Rectal smooth muscle tissue (tissue), 1 donor: ENCODE results near the gene PERM1.

Experiments
- H3K27ac ChIP-seq: one replicate; pipeline ENCODE4 v1.7.0; 2013; ENCODE audit warnings: low read depth, low read length, inconsistent platforms
- H3K27me3 ChIP-seq: one replicate; pipeline ENCODE4 v1.7.0; 2013; ENCODE audit warnings: low read length; ENCODE audit not compliant: control insufficient read depth, insufficient read depth
- H3K36me3 ChIP-seq: one replicate; pipeline ENCODE4 v1.7.0; 2013; ENCODE audit warnings: low read length; ENCODE audit not compliant: control insufficient read depth, insufficient read depth
- H3K4me1 ChIP-seq: one replicate; pipeline ENCODE4 v1.7.0; 2013; ENCODE audit warnings: low read length; ENCODE audit not compliant: control insufficient read depth, insufficient read depth
- H3K4me3 ChIP-seq: one replicate; pipeline ENCODE4 v1.7.0; 2013; ENCODE audit warnings: low read length
- H3K9ac ChIP-seq: one replicate; pipeline ENCODE4 v1.7.0; 2013; ENCODE audit warnings: low read length

PERM1 gene

GRCh38 chr1:938711-939489 lies 43.0 kb downstream of the PERM1 start:
- Histone ChIP-seq H3K4me1 (peaks cover 7% of the 10 kb centered on the region), H3K27ac (no peak overlapping the region), H3K36me3 (no peaks in the 10 kb centered on the region), H3K27me3 (peaks cover 41% of the 10 kb centered on the region), H3K9ac (no peak overlapping the region), H3K4me3 (no peak overlapping the region)

DNA sequence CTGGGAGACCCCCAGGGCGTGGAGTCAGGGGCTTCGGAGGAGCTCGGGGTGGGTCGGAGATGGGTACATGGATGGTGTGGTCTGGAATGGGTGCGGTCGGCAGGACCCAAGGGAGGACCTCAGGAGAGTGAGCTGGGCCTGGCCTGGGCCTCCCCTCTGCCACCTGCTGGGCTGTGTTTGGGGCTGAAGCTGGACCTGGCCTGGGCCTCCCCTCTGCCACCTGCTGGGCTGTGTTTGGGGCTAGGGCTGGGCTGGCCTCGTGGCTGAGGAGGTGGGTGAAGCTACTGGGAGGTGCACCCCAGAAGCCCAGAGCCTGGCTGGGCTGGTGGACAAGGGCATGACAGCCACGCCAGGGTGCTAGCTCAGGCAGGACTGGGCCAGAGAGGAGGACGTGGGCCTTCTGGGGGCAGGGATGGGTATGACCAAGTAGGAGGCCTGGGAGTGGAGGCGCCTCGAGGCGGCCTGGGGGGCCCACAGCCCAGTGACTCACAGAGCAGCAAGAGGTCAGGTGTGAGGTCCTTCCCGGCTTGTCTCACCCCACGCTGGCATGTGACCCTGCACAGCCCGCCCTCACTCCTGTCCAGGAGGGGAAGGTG lies 43.7 kb downstream of the PERM1 start:
- H3K27me3 ChIP-seq: peaks cover 43% of the 10 kb centered on the region
- H3K4me1 ChIP-seq: peaks cover 7% of the 10 kb centered on the region

GRCh38 chr1:937521-937920 lies 44.4 kb downstream of the PERM1 start:
- Histone ChIP-seq H3K27me3 (peaks cover 44% of the 10 kb centered on the region), H3K4me1 (peaks cover 7% of the 10 kb centered on the region), H3K27ac (no peak overlapping the region), H3K9ac (no peak overlapping the region), H3K36me3 (no peaks in the 10 kb centered on the region), H3K4me3 (no peak overlapping the region)

More for the DNA sequence above, 43.7 kb downstream of the PERM1 start:
- no peak overlapping the region for H3K9ac ChIP-seq
- no peak overlapping the region for H3K4me3 ChIP-seq
- H3K36me3 ChIP-seq: no peaks in the 10 kb centered on the region
- no peak overlapping the region for H3K27ac ChIP-seq

GRCh38 chr1:936348-937264 lies 45.3 kb downstream of the PERM1 start:
- Histone ChIP-seq H3K27ac (no peak overlapping the region), H3K36me3 (no peaks in the 10 kb centered on the region), H3K9ac (no peak overlapping the region), H3K27me3 (peaks cover 50% of the 10 kb centered on the region), H3K4me1 (peaks cover 7% of the 10 kb centered on the region), H3K4me3 (no peak overlapping the region)

DNA sequence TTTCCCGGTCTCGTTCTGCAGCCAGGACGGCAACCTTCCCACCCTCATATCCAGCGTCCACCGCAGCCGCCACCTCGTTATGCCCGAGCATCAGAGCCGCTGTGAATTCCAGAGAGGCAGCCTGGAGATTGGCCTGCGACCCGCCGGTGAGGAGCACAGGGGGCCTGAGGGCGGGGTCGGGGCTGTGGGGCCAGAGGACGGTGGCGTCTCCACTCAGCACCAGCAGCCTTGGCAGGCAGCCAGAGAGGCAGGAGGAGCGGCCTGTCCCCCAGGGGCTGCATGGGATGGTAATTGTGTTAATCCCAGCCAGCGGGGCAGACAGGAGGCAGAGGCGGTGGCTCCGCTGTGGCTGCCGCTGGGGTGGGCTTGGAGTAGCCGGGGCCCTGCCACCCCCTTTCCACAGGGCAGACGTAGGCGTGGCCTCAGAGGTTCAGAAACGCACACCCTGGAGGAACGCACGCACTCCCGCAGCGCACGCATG lies 46.1 kb downstream of the PERM1 start:
- no peak overlapping the region for H3K4me3 ChIP-seq

GRCh38 chr1:934991-935750 lies 46.7 kb downstream of the PERM1 start:
- Histone ChIP-seq H3K4me1 (peaks cover 2% of the 10 kb centered on the region), H3K27me3 (peaks cover 38% of the 10 kb centered on the region), H3K27ac (no peak overlapping the region), H3K36me3 (no peaks in the 10 kb centered on the region), H3K9ac (no peak overlapping the region), H3K4me3 (no peak overlapping the region)

More for the DNA sequence above, 46.1 kb downstream of the PERM1 start:
- H3K9ac ChIP-seq: no peak overlapping the region
- H3K4me1 ChIP-seq: peaks cover 6% of the 10 kb centered on the region
- no peak overlapping the region for H3K27ac ChIP-seq
- H3K27me3 ChIP-seq: peaks cover 43% of the 10 kb centered on the region
- H3K36me3 ChIP-seq: no peaks in the 10 kb centered on the region

DNA sequence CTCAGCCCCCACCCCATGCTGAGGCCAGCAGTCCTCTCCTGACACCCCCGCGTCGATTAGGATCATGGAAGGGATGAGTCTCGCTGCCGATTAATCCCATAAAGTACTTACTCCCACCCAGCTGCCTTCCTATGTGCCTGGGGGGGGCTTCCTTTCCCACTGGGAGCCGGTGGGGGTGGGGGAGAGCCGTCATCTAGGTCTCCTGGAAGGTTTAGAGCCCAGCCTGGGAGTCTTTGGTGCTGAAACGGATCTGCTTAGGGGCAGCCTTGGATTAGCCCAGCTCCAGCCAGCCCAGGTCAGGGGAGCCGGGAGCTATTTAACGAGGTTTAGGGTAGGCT lies 48.3 kb downstream of the PERM1 start:
- no peak overlapping the region for H3K4me3 ChIP-seq
- H3K27me3 ChIP-seq: peaks cover 25% of the 10 kb centered on the region
- H3K27ac ChIP-seq: no peak overlapping the region
- no peaks in the 10 kb centered on the region for H3K36me3 ChIP-seq
- H3K4me1 ChIP-seq: no peaks in the 10 kb centered on the region
- no peak overlapping the region for H3K9ac ChIP-seq

DNA sequence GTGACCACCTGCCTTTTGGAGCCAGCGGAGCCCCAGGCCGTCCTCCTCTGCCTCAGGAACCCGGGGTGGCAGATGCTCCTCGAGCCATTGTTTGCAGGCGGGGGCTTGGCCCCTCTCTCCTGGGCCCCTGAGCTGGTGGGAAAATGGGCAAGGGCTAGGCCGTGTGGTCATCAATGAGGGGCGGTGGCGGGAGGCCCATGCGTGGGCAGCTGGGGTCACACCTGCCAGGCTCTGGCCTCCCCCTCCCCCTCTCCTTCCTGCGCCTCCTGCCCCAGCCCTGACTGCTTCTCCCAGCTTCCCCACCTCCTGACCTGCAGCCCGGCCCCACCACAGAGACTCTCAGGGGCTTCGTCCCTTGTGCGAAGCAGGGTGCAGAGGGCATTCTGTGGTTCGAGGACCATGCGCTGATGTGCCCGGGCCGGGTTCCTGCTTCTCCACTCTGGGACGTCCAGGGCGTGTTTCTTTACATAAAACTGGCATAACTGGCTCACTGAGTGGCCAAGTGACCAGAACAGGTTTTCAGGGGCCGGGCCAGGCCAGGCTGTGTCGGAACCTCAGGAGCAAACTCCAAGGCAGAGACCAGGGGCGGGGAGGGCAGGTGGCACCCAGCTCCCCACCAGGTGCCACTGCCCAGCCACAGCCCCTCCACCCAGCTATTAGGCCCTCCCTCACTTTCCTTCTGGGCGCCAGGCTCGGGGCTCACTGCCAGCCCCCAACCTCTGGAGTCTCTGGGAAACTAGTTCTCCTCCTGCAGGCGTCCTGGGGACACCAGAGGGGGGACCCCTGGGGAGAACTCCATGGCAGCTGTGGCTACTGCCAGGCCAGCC lies 48.9 kb downstream of the PERM1 start:
- Histone ChIP-seq H3K4me3 (no peak overlapping the region), H3K36me3 (no peaks in the 10 kb centered on the region), H3K9ac (no peak overlapping the region), H3K27ac (no peak overlapping the region), H3K27me3 (peaks cover 22% of the 10 kb centered on the region), H3K4me1 (no peaks in the 10 kb centered on the region)

DNA sequence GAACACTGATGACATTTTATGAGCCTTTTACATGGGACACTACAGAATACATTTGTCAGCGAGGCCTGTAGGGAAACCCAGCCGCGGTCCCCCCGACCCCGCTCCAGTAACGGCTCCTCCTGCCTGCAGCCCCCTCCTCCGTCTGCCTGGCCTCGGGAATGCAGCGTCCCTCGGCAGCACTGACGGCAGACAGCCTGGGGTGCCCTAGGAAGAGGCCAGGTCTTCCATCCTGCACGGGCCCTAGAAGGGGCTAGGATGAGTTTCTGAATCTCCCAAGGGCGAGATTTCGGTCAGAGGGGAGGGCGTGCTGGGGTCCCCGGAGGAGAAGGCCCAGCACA lies 49.8 kb downstream of the PERM1 start:
- Histone ChIP-seq H3K27me3 (peaks cover 22% of the 10 kb centered on the region), H3K4me1 (no peaks in the 10 kb centered on the region), H3K36me3 (no peaks in the 10 kb centered on the region), H3K27ac (no peak overlapping the region), H3K9ac (no peak overlapping the region), H3K4me3 (no peak overlapping the region)

DNA sequence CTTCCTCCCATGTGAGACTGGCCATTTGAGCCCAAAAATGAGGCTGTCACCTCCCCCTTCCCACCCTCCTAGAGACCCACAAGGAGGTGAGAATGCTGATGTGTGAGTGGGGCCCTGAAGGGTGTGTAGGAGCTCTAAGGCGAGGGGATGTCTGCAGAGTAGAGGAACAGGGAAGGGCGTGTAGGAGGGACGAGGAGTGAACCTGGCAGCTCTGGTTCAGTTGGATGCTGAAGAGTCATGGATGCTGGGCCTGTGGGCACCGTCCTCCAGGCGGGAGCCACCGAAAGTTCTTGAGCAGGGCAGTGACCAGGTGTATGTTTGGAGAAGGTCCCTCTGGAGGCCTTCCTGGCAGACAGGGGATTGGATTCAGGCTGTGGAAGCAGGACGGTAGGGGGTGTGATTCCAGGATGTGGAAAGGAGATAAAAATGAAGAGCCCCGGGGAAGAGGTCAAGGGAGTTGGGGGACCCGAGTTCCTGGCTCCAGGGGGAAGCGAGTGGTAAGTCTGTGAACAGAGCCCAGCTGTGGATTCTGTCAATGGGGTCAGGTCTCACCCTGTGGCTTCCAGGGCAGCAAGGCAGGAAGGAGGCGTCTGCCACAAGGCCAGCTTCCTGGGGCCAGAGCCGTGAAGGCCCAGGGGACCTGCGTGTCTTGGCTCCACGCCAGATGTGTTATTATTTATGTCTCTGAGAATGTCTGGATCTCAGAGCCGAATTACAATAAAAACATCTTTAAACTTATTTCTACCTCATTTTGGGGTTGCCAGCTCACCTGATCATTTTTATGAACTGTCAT lies 50.3 kb downstream of the PERM1 start:
- H3K9ac ChIP-seq: no peak overlapping the region
- no peak overlapping the region for H3K4me3 ChIP-seq
- H3K27ac ChIP-seq: no peak overlapping the region
- H3K36me3 ChIP-seq: no peaks in the 10 kb centered on the region
- H3K4me1 ChIP-seq: no peaks in the 10 kb centered on the region
- peaks cover 26% of the 10 kb centered on the region for H3K27me3 ChIP-seq

- no peaks in the 10 kb centered on the region for H3K36me3 ChIP-seq
- H3K9ac ChIP-seq: no peak overlapping the region
- no peak overlapping the region for H3K4me3 ChIP-seq
- peaks cover 34% of the 10 kb centered on the region for H3K27me3 ChIP-seq
- no peaks in the 10 kb centered on the region for H3K4me1 ChIP-seq
- H3K27ac ChIP-seq: no peak overlapping the region
Measured at GRCh38 chr1:930633-931138, 51.2 kb downstream of the PERM1 start.
